ENCODE data around the gene TSEN54. TPM values are rescaled to one million over a fixed set of nuclear protein-coding genes. Genes with fewer than 3 reads are reported as not detected.
A peak's percentile ranks its signal among the peaks of the same experiment; 100 is the strongest.

Gene TSEN54
- total RNA-seq, 1 experiment from 2014 or later, result 36.6 TPM

DNA sequence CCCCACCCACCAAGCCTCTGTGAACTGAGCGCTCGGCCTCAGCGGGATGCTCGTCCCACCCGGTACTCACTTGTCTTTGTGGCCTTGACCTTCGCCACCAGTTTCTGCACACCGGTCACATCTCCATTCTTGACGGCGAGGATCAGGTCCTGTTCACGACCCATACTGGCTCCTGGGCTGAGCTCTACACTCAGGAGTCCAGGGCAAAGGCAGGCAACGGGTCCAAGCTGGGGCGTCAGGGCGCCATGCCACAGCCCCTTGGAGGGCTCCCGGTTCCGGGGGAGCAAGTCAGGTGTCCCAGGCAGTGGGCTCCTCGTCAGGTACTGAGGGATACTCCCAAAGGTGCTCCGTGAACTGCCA, 2.7 kb upstream of the TSEN54 start:
- Histone ChIP-seq H3K27ac (ENCODE audit: low read depth, low read length, poor library complexity, severe bottlenecking) (no peak overlapping the region), H3K9me3 (ENCODE audit: low read depth, low read length, poor library complexity, severe bottlenecking) (no peaks in the 10 kb centered on the region), H3K4me1 (ENCODE audit: insufficient read depth, low read length, poor library complexity, severe bottlenecking) (no peaks in the 10 kb centered on the region), H3K4me3 (ENCODE audit: low read depth, low read length, poor library complexity, severe bottlenecking) (no peak overlapping the region), H3K27me3 (replicated peaks; ENCODE audit: insufficient read depth, low read depth, low read length, poor library complexity) (no peaks in the 10 kb centered on the region), H3K36me3 (ENCODE audit: insufficient read depth, low read length, poor library complexity, severe bottlenecking) (peaks cover 4% of the 10 kb centered on the region)
- no peak for TF ChIP-seq EZH2 (IDR thresholded peaks at IDR 0.05; ENCODE audit: borderline replicate concordance, low read depth, low read length, poor library complexity, severe bottlenecking)
- TF ChIP-seq, protein P1, sequence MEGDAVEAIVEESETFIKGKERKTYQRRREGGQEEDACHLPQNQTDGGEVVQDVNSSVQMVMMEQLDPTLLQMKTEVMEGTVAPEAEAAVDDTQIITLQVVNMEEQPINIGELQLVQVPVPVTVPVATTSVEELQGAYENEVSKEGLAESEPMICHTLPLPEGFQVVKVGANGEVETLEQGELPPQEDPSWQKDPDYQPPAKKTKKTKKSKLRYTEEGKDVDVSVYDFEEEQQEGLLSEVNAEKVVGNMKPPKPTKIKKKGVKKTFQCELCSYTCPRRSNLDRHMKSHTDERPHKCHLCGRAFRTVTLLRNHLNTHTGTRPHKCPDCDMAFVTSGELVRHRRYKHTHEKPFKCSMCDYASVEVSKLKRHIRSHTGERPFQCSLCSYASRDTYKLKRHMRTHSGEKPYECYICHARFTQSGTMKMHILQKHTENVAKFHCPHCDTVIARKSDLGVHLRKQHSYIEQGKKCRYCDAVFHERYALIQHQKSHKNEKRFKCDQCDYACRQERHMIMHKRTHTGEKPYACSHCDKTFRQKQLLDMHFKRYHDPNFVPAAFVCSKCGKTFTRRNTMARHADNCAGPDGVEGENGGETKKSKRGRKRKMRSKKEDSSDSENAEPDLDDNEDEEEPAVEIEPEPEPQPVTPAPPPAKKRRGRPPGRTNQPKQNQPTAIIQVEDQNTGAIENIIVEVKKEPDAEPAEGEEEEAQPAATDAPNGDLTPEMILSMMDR (conservative IDR thresholded peaks at IDR 0.05; ENCODE audit: low read depth, low read length), result no peak
- DNase-seq (ENCODE audit: low spot score), result no peak
- intact Hi-C loops (cut with micrococcal nuclease; ENCODE audit: unreplicated experiment), result no loop called here
- ChIA-PET POLR2A (ENCODE audit: low non-redundant PET) (no interaction called here), CTCF (no interaction called here)
- no TSS peak for BruUV-seq (replicated peaks)

DNA sequence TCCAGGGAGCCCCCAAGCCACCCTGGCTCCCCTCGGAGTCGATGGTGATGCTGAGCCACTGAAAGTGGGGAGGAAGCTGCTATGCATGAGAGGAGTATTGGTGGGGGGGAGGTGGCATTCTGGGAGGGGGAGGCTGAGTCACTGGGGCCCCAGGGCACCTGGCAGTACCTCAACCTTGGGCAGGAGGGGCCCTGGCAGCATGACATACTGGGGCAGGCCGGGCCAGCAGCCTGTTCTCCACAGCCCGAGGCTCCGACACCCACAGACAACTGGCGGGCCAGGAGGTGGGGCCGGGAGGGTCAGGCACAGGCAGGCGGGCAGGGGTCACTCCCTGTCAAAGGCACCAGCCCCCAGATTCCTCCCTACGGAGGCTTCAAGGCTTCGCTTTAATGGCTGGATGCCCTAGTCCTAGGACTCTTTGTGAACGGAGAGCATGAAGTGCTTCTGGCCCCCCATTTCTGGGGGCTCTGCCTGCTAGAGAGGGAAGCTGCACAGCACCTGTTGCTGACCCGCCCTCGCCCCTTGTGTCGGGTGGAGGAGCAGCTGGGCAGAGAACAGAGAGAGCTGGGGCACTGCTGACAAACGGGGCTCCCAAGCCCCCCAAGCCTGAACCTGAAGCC, 1.9 kb upstream of the TSEN54 start:
- Histone ChIP-seq H3K27ac (ENCODE audit: low read depth, low read length, poor library complexity, severe bottlenecking) (peak overlapping the region; percentile 80), H3K4me3 (ENCODE audit: low read depth, low read length, poor library complexity, severe bottlenecking) (peak overlapping the region; percentile 87), H3K9me3 (ENCODE audit: low read depth, low read length, poor library complexity, severe bottlenecking) (no peaks in the 10 kb centered on the region), H3K27me3 (replicated peaks; ENCODE audit: insufficient read depth, low read depth, low read length, poor library complexity) (no peaks in the 10 kb centered on the region), H3K4me1 (ENCODE audit: insufficient read depth, low read length, poor library complexity, severe bottlenecking) (no peaks in the 10 kb centered on the region), H3K36me3 (ENCODE audit: insufficient read depth, low read length, poor library complexity, severe bottlenecking) (peaks cover 4% of the 10 kb centered on the region)
- TF ChIP-seq EZH2 (IDR thresholded peaks at IDR 0.05; ENCODE audit: borderline replicate concordance, low read depth, low read length, poor library complexity, severe bottlenecking), result no peak
- TF ChIP-seq, protein P1 (conservative IDR thresholded peaks at IDR 0.05; ENCODE audit: low read depth, low read length), result no peak
- POLR2A ChIA-PET (ENCODE audit: low non-redundant PET), result no interaction called here
- intact Hi-C loops (cut with micrococcal nuclease; ENCODE audit: unreplicated experiment), result no loop called here
- no TSS peak for BruUV-seq (replicated peaks)
- CTCF ChIA-PET, result no interaction called here
- DNase-seq (ENCODE audit: low spot score), result no peak

- CTCF ChIA-PET, result no interaction called here
- TF ChIP-seq, protein P1 (conservative IDR thresholded peaks at IDR 0.05; ENCODE audit: low read depth, low read length), result no peak
- TF ChIP-seq EZH2 (IDR thresholded peaks at IDR 0.05; ENCODE audit: borderline replicate concordance, low read depth, low read length, poor library complexity, severe bottlenecking), result no peak
- H3K36me3 ChIP-seq (ENCODE audit: insufficient read depth, low read length, poor library complexity, severe bottlenecking), result peaks cover 6% of the 10 kb centered on the region
- POLR2A ChIA-PET (ENCODE audit: low non-redundant PET), result no interaction called here
- H3K9me3 ChIP-seq (ENCODE audit: low read depth, low read length, poor library complexity, severe bottlenecking), result no peaks in the 10 kb centered on the region
- no peaks in the 10 kb centered on the region for H3K27me3 ChIP-seq (replicated peaks; ENCODE audit: insufficient read depth, low read depth, low read length, poor library complexity)
- peak; percentile 34 for DNase-seq (ENCODE audit: low spot score)
- H3K4me1 ChIP-seq (ENCODE audit: insufficient read depth, low read length, poor library complexity, severe bottlenecking), result no peaks in the 10 kb centered on the region
- intact Hi-C loops (cut with micrococcal nuclease; ENCODE audit: unreplicated experiment), result loop anchor here (1.0 to 5.0 kb wide), 2 partner anchors 72 to 89 kb away; partner anchors contain the start of gene MYO15B
- peak overlapping the region; percentile 87 for H3K4me3 ChIP-seq (ENCODE audit: low read depth, low read length, poor library complexity, severe bottlenecking)
- no TSS peak for BruUV-seq (replicated peaks)
- H3K27ac ChIP-seq (ENCODE audit: low read depth, low read length, poor library complexity, severe bottlenecking), result peak overlapping the region; percentile 80
Measured at GRCh38 chr17:75514919-75515495, 1.3 kb upstream of the TSEN54 start.

All from A673 (cell line).